Left ventricle myocardium inferior (tissue), 1 donor: ENCODE data around the gene TEX13D. TPM values are rescaled to one million over a fixed set of nuclear protein-coding genes. Genes with fewer than 3 reads are reported as not detected.

Experiments
- DNase-seq: peaks from one replicate; pipeline ENCODE4 v3.0.0-alpha.2; 2020
- H3K27ac ChIP-seq: fragments of 200-600 bp; replicated peaks from 2 replicates; pipeline ENCODE4 v1.8.0; 2021
- H3K27me3 ChIP-seq: fragments of 200-600 bp; 2 replicates; pipeline ENCODE4 v1.8.0; 2021; ENCODE audit warnings: low read depth
- H3K36me3 ChIP-seq: fragments of 200-600 bp; 2 replicates; pipeline ENCODE4 v1.8.0; 2021
- H3K4me1 ChIP-seq: fragments of 200-600 bp; 2 replicates; pipeline ENCODE4 v1.8.0; 2021
- H3K4me3 ChIP-seq: fragments of 200-600 bp; 2 replicates; pipeline ENCODE4 v1.8.0; 2021; ENCODE audit warnings: mild to moderate bottlenecking, moderate library complexity
- H3K9me3 ChIP-seq: fragments of 200-600 bp; replicated peaks from 2 replicates; pipeline ENCODE4 v1.8.0; 2021
- CTCF ChIP-seq: fragments of 200-600 bp; IDR thresholded peaks from 2 replicates; pipeline ENCODE4 v1.8.0; 2021; ENCODE audit warnings: antibody characterized with exemption, mild to moderate bottlenecking, borderline replicate concordance
- intact Hi-C: fragments of 100-400 bp; cut with micrococcal nuclease; formaldehyde crosslinking; loops from one replicate; pipeline ENCODE4 v1.11.0; 2022
- total RNA-seq: library from RNA; stranded (reverse); fragmentation: NEBNext Ultra II Directional; extraction: Animal tissue kit (Norgen Biotek cat#: 25700); gene quantifications from one replicate; pipeline ENCODE4 v1.2.1, GENCODE V29; 2021
- donor health status: DM: no; HTN: yes; CAD: no; lungs with severe emphysema.

TEX13D gene
- total RNA-seq, 1 donor from 2014 or later, result not detected

GRCh38 chrX:124373348-124373747 lies 40.9 kb downstream of the TEX13D start:
- Histone ChIP-seq H3K4me1 (no peaks in the 10 kb centered on the region), H3K27me3 (no peaks in the 10 kb centered on the region), H3K9me3 (no peaks in the 10 kb centered on the region), H3K36me3 (no peaks in the 10 kb centered on the region), H3K4me3 (no peak overlapping the region), H3K27ac (no peak overlapping the region)
- TF ChIP-seq CTCF, result no peak
- no peak for DNase-seq
- intact Hi-C loops, result no loop called here

GRCh38 chrX:124378643-124379042 lies 46.2 kb downstream of the TEX13D start:
- TF ChIP-seq CTCF, result no peak
- Histone ChIP-seq H3K27ac (no peak overlapping the region), H3K27me3 (no peaks in the 10 kb centered on the region), H3K9me3 (no peaks in the 10 kb centered on the region), H3K36me3 (no peaks in the 10 kb centered on the region), H3K4me3 (no peak overlapping the region), H3K4me1 (no peaks in the 10 kb centered on the region)
- DNase-seq, result no peak
- intact Hi-C loops, result no loop called here

- Histone ChIP-seq H3K36me3 (no peaks in the 10 kb centered on the region), H3K9me3 (no peaks in the 10 kb centered on the region), H3K27ac (no peak overlapping the region), H3K4me3 (no peak overlapping the region), H3K27me3 (no peaks in the 10 kb centered on the region), H3K4me1 (no peaks in the 10 kb centered on the region)
- DNase-seq, result no peak
- TF ChIP-seq CTCF, result no peak
- intact Hi-C loops, result no loop called here
Measured at GRCh38 chrX:124383354-124383753, 50.9 kb downstream of the TEX13D start.

- no peak for DNase-seq
- H3K27me3 ChIP-seq, result no peaks in the 10 kb centered on the region
- TF ChIP-seq CTCF, result no peak
- no peaks in the 10 kb centered on the region for H3K36me3 ChIP-seq
- no peak overlapping the region for H3K27ac ChIP-seq
- H3K4me3 ChIP-seq, result no peak overlapping the region
- H3K9me3 ChIP-seq, result no peaks in the 10 kb centered on the region
- intact Hi-C loops, result no loop called here
- no peaks in the 10 kb centered on the region for H3K4me1 ChIP-seq
Measured at GRCh38 chrX:124386401-124386800, 53.9 kb downstream of the TEX13D start.

Other genes with a start within 250 kb of the TEX13D start
- 0.30 TPM for gene SH2D1A, start 13.9 kb downstream of the TEX13D start, total RNA-seq